ENCODE data around the gene FARP1.

FARP1 gene

DNA sequence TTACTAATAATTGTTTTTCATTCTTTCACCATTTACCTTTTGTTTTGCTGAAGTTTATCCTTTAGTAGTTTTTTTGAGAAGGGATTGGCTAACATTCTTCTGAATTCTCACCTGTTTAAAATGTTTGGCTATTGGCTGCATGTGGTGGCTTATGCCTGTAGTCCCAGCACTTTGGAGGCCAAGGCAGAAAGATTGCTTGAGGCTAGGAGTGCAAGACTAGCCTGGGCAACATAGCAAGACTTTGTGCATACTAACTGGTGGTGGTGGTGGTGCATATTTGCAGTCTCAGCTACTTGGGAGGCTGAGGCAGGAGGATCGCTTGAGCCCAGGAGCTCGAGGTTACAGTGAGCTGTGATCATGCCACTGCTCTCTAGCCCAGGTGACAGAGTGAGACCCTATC, 61.7 kb downstream of the FARP1 start:
- peak; percentile 56 to 78 for DNase-seq
- whole genome bisulfite sequencing (ENCODE audit: extremely low coverage, insufficient coverage, insufficient read length) = no CpG with 5 or more reads among the region's 2 CpGs
- Histone ChIP-seq H2BK5ac (ENCODE audit: low read depth, low read length, poor library complexity) (no peak overlapping the region), H2AFZ (ENCODE audit: insufficient read depth, low read length, poor library complexity) (no peak overlapping the region), H3K36me3 (ENCODE audit: control insufficient read depth in 1 of 2, insufficient read depth in 2 of 2, low read length in 2 of 2) (no peaks in the 10 kb centered on the region), H3K4ac (ENCODE audit: low read depth, low read length) (no peak overlapping the region), H3K18ac (ENCODE audit: low read length) (no peak overlapping the region), H4K12ac (ENCODE audit: low read depth, low read length) (no peak overlapping the region), H3K27me3 (ENCODE audit: insufficient read depth, low read length) (no peaks in the 10 kb centered on the region), H2BK120ac (ENCODE audit: insufficient read depth, low read length, poor library complexity) (no peak overlapping the region), H3K9me3 (ENCODE audit: insufficient read depth, low read depth, low read length) (peaks cover 1% of the 10 kb centered on the region), H3K14ac (ENCODE audit: low read length) (no peak overlapping the region), H3K4me1 (ENCODE audit: control insufficient read depth in 1 of 2, insufficient read depth in 2 of 2, low read length in 2 of 2) (peaks cover 17 to 18% of the 10 kb centered on the region in 2 experiments), H3K4me3 (ENCODE audit: low read depth, low read length) (no peak overlapping the region), H3K79me2 (ENCODE audit: control insufficient read depth, insufficient read depth, low read length, poor library complexity) (peaks cover 5% of the 10 kb centered on the region), H3K79me1 (ENCODE audit: low read length) (peaks cover 6% of the 10 kb centered on the region), H3K9ac (ENCODE audit: low read length) (no peak overlapping the region), H3K4me2 (ENCODE audit: low read length) (no peak overlapping the region), H3K27ac (ENCODE audit: low read depth, low read length) (no peak overlapping the region), H3K23ac (ENCODE audit: low read length) (no peak overlapping the region), H2BK12ac (ENCODE audit: low read length) (no peak overlapping the region), H4K8ac (ENCODE audit: low read depth, low read length) (no peak overlapping the region), H2AK5ac (ENCODE audit: low read length) (no peak overlapping the region), H4K91ac (ENCODE audit: low read depth, low read length) (no peak overlapping the region)

DNA sequence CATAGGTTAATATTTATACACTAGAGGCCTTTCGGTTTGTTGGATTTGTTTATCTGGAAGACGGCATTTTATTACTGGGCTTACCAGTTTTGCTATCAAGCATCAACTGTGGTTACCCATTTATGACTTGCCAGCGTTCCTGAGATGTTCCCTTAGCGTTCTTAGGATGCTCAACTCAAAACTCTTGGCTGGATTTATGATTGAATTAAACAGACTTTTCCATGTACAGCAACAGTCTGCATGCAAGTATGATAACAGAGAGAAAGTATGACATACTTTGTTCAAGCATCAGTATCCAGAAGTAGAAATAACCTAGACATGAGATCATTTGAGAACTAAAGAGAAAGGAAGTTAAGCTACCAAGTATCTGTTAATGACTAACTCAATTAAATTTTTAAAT, 64.1 kb downstream of the FARP1 start:
- WGBS (ENCODE audit: extremely low coverage, insufficient coverage, insufficient read length) = no CpG with 5 or more reads among the region's 4 CpGs

GRCh38 chr13:98207416-98207815, 64.5 kb downstream of the FARP1 start:
- no peaks in the 10 kb centered on the region for H3K79me1 ChIP-seq (ENCODE audit: low read length)
- H3K27me3 ChIP-seq (ENCODE audit: insufficient read depth, low read length) = no peaks in the 10 kb centered on the region
- peak overlapping the region; percentile 6 for H3K27ac ChIP-seq (ENCODE audit: low read depth, low read length)
- no peak overlapping the region for H2AFZ ChIP-seq (ENCODE audit: insufficient read depth, low read length, poor library complexity)
- H4K12ac ChIP-seq (ENCODE audit: low read depth, low read length) = no peak overlapping the region
- no peak overlapping the region for H2BK5ac ChIP-seq (ENCODE audit: low read depth, low read length, poor library complexity)
- H4K8ac ChIP-seq (ENCODE audit: low read depth, low read length) = no peak overlapping the region
- H3K14ac ChIP-seq (ENCODE audit: low read length) = no peak overlapping the region
- H2BK120ac ChIP-seq (ENCODE audit: insufficient read depth, low read length, poor library complexity) = no peak overlapping the region
- no CpG with 5 or more reads among the region's 4 CpGs for WGBS (ENCODE audit: extremely low coverage, insufficient coverage, insufficient read length)
- H3K23ac ChIP-seq (ENCODE audit: low read length) = no peak overlapping the region
- no peak overlapping the region for H3K4ac ChIP-seq (ENCODE audit: low read depth, low read length)
- no peak overlapping the region for H3K9ac ChIP-seq (ENCODE audit: low read length)
- no peak for DNase-seq
- no peak overlapping the region for H2AK5ac ChIP-seq (ENCODE audit: low read length)
- H3K79me2 ChIP-seq (ENCODE audit: control insufficient read depth, insufficient read depth, low read length, poor library complexity) = peaks cover 1% of the 10 kb centered on the region
- H4K91ac ChIP-seq (ENCODE audit: low read depth, low read length) = no peak overlapping the region
- no peak overlapping the region for H3K4me3 ChIP-seq (ENCODE audit: low read depth, low read length)
- no peak overlapping the region for H3K18ac ChIP-seq (ENCODE audit: low read length)
- H3K4me2 ChIP-seq (ENCODE audit: low read length) = no peak overlapping the region
- peaks cover 4 to 11% of the 10 kb centered on the region in 2 experiments for H3K4me1 ChIP-seq (ENCODE audit: control insufficient read depth in 1 of 2, insufficient read depth in 2 of 2, low read length in 2 of 2)
- no peaks in the 10 kb centered on the region for H3K36me3 ChIP-seq (ENCODE audit: control insufficient read depth in 1 of 2, insufficient read depth in 2 of 2, low read length in 2 of 2)
- H2BK12ac ChIP-seq (ENCODE audit: low read length) = no peak overlapping the region
- peaks cover 4% of the 10 kb centered on the region for H3K9me3 ChIP-seq (ENCODE audit: insufficient read depth, low read depth, low read length)

More for the DNA sequence above, 64.1 kb downstream of the FARP1 start:
- H3K4ac ChIP-seq (ENCODE audit: low read depth, low read length) = no peak overlapping the region
- no peak overlapping the region for H2AFZ ChIP-seq (ENCODE audit: insufficient read depth, low read length, poor library complexity)
- no peak overlapping the region for H4K8ac ChIP-seq (ENCODE audit: low read depth, low read length)
- no peak overlapping the region for H2BK120ac ChIP-seq (ENCODE audit: insufficient read depth, low read length, poor library complexity)
- H3K4me3 ChIP-seq (ENCODE audit: low read depth, low read length) = no peak overlapping the region
- H3K79me2 ChIP-seq (ENCODE audit: control insufficient read depth, insufficient read depth, low read length, poor library complexity) = peaks cover 1% of the 10 kb centered on the region
- peak; percentile 22 to 75 for DNase-seq
- H4K91ac ChIP-seq (ENCODE audit: low read depth, low read length) = no peak overlapping the region
- H2AK5ac ChIP-seq (ENCODE audit: low read length) = no peak overlapping the region
- H3K36me3 ChIP-seq (ENCODE audit: control insufficient read depth in 1 of 2, insufficient read depth in 2 of 2, low read length in 2 of 2) = no peaks in the 10 kb centered on the region
- peaks cover 7 to 13% of the 10 kb centered on the region in 2 experiments for H3K4me1 ChIP-seq (ENCODE audit: control insufficient read depth in 1 of 2, insufficient read depth in 2 of 2, low read length in 2 of 2)
- H3K79me1 ChIP-seq (ENCODE audit: low read length) = peaks cover 1% of the 10 kb centered on the region
- H3K9me3 ChIP-seq (ENCODE audit: insufficient read depth, low read depth, low read length) = peaks cover 4% of the 10 kb centered on the region
- H3K23ac ChIP-seq (ENCODE audit: low read length) = no peak overlapping the region
- H3K14ac ChIP-seq (ENCODE audit: low read length) = no peak overlapping the region
- no peak overlapping the region for H2BK12ac ChIP-seq (ENCODE audit: low read length)
- no peak overlapping the region for H3K4me2 ChIP-seq (ENCODE audit: low read length)
- H4K12ac ChIP-seq (ENCODE audit: low read depth, low read length) = no peak overlapping the region
- H3K27me3 ChIP-seq (ENCODE audit: insufficient read depth, low read length) = no peaks in the 10 kb centered on the region
- no peak overlapping the region for H3K18ac ChIP-seq (ENCODE audit: low read length)
- no peak overlapping the region for H2BK5ac ChIP-seq (ENCODE audit: low read depth, low read length, poor library complexity)
- H3K27ac ChIP-seq (ENCODE audit: low read depth, low read length) = no peak overlapping the region
- H3K9ac ChIP-seq (ENCODE audit: low read length) = no peak overlapping the region

GRCh38 chr13:98208606-98209005, 65.7 kb downstream of the FARP1 start:
- Histone ChIP-seq H3K9me3 (ENCODE audit: insufficient read depth, low read depth, low read length) (peaks cover 4% of the 10 kb centered on the region), H3K27ac (ENCODE audit: low read depth, low read length) (no peak overlapping the region), H4K8ac (ENCODE audit: low read depth, low read length) (no peak overlapping the region), H3K18ac (ENCODE audit: low read length) (no peak overlapping the region), H3K14ac (ENCODE audit: low read length) (no peak overlapping the region), H2BK12ac (ENCODE audit: low read length) (no peak overlapping the region), H2AFZ (ENCODE audit: insufficient read depth, low read length, poor library complexity) (no peak overlapping the region), H3K4me3 (ENCODE audit: low read depth, low read length) (no peak overlapping the region), H3K4me1 (ENCODE audit: control insufficient read depth in 1 of 2, insufficient read depth in 2 of 2, low read length in 2 of 2) (peaks cover 4 to 11% of the 10 kb centered on the region in 2 experiments), H3K27me3 (ENCODE audit: insufficient read depth, low read length) (no peaks in the 10 kb centered on the region), H4K12ac (ENCODE audit: low read depth, low read length) (no peak overlapping the region), H3K4ac (ENCODE audit: low read depth, low read length) (no peak overlapping the region), H3K79me2 (ENCODE audit: control insufficient read depth, insufficient read depth, low read length, poor library complexity) (peaks cover 1% of the 10 kb centered on the region), H3K36me3 (ENCODE audit: control insufficient read depth in 1 of 2, insufficient read depth in 2 of 2, low read length in 2 of 2) (peaks cover 3 to 5% of the 10 kb centered on the region in 2 experiments), H3K79me1 (ENCODE audit: low read length) (no peaks in the 10 kb centered on the region), H2BK5ac (ENCODE audit: low read depth, low read length, poor library complexity) (no peak overlapping the region), H4K91ac (ENCODE audit: low read depth, low read length) (no peak overlapping the region), H3K23ac (ENCODE audit: low read length) (no peak overlapping the region), H3K4me2 (ENCODE audit: low read length) (no peak overlapping the region), H2AK5ac (ENCODE audit: low read length) (no peak overlapping the region), H3K9ac (ENCODE audit: low read length) (no peak overlapping the region), H2BK120ac (ENCODE audit: insufficient read depth, low read length, poor library complexity) (no peak overlapping the region)
- no peak for DNase-seq
- no CpG with 5 or more reads among the region's 5 CpGs for WGBS (ENCODE audit: extremely low coverage, insufficient coverage, insufficient read length)

Measured in trophoblast cell (in vitro differentiated cells and primary cell).